ENCODE data around the gene CCR6.
"Not testable (repeated sequence)": the region's sequence is repeated elsewhere in the genome, so short reads cannot be mapped to it uniquely, and the experiment has no call there.

CCR6 gene

GRCh38 chr6:167164261-167164660 lies 41.4 kb downstream of the CCR6 start:
- no peak for TF ChIP-seq CTCF (IDR thresholded peaks at IDR 0.05; ENCODE audit: low read depth, low read length, missing control alignments)
- DNase-seq (ENCODE audit: low read depth), result no peak
- H3K4me3 ChIP-seq (ENCODE audit: low read depth, low read length), result no peak overlapping the region

GRCh38 chr6:167165858-167166471 lies 43.1 kb downstream of the CCR6 start:
- no peak for TF ChIP-seq CTCF (IDR thresholded peaks at IDR 0.05; ENCODE audit: low read depth, low read length, missing control alignments)
- no peak overlapping the region for H3K4me3 ChIP-seq (ENCODE audit: low read depth, low read length)
- no peak for DNase-seq (ENCODE audit: low read depth)

- not testable (repeated sequence) for H3K4me3 ChIP-seq (ENCODE audit: low read depth, low read length); DNase-seq (ENCODE audit: low read depth)
These were observed 44.8 kb downstream of the CCR6 start for GRCh38 chr6:167167699-167168098.

- DNase-seq (ENCODE audit: low read depth); H3K4me3 ChIP-seq (ENCODE audit: low read depth, low read length): not testable (repeated sequence)
These were observed 45.4 kb downstream of the CCR6 start for GRCh38 chr6:167168296-167168695.

- not testable (repeated sequence) for H3K4me3 ChIP-seq (ENCODE audit: low read depth, low read length); DNase-seq (ENCODE audit: low read depth)
These were observed 47.0 kb downstream of the CCR6 start for GRCh38 chr6:167169867-167170266.

GRCh38 chr6:167171300-167171699 lies 48.4 kb downstream of the CCR6 start:
- H3K4me3 ChIP-seq (ENCODE audit: low read depth, low read length); DNase-seq (ENCODE audit: low read depth): not testable (repeated sequence)

GRCh38 chr6:167172011-167172410 lies 49.1 kb downstream of the CCR6 start:
- DNase-seq (ENCODE audit: low read depth); H3K4me3 ChIP-seq (ENCODE audit: low read depth, low read length): not testable (repeated sequence)

GRCh38 chr6:167177271-167177670 lies 54.4 kb downstream of the CCR6 start:
- not testable (repeated sequence) for H3K4me3 ChIP-seq (ENCODE audit: low read depth, low read length); DNase-seq (ENCODE audit: low read depth)

GRCh38 chr6:167178896-167179655 lies 56.2 kb downstream of the CCR6 start:
- not testable (repeated sequence) for H3K4me3 ChIP-seq (ENCODE audit: low read depth, low read length); DNase-seq (ENCODE audit: low read depth)

GRCh38 chr6:167180086-167180485 lies 57.2 kb downstream of the CCR6 start:
- DNase-seq (ENCODE audit: low read depth), result not testable (repeated sequence)

GRCh38 chr6:167181351-167181750 lies 58.5 kb downstream of the CCR6 start:
- H3K4me3 ChIP-seq (ENCODE audit: low read depth, low read length); DNase-seq (ENCODE audit: low read depth): not testable (repeated sequence)

More at GRCh38 chr6:167180086-167180485, 57.2 kb downstream of the CCR6 start:
- H3K4me3 ChIP-seq (ENCODE audit: low read depth, low read length), result not testable (repeated sequence)

GRCh38 chr6:167182913-167183314 lies 60.0 kb downstream of the CCR6 start:
- not testable (repeated sequence) for H3K4me3 ChIP-seq (ENCODE audit: low read depth, low read length); DNase-seq (ENCODE audit: low read depth)

GRCh38 chr6:167185101-167185500 lies 62.2 kb downstream of the CCR6 start:
- DNase-seq (ENCODE audit: low read depth); H3K4me3 ChIP-seq (ENCODE audit: low read depth, low read length): not testable (repeated sequence)

- not testable (repeated sequence) for DNase-seq (ENCODE audit: low read depth); H3K4me3 ChIP-seq (ENCODE audit: low read depth, low read length)
These were observed 64.4 kb downstream of the CCR6 start for GRCh38 chr6:167187275-167187674.

Measured in GM12864 (cell line).